GM18520 (cell line): Measurements from ENCODE around the gene POLR1E.

Experiments
- ATAC-seq: cut with Tn5 transposase; IDR thresholded peaks from one replicate; pipeline ENCODE4 v1.9.1; 2021; ENCODE audit not compliant: unreplicated experiment

POLR1E gene

DNA sequence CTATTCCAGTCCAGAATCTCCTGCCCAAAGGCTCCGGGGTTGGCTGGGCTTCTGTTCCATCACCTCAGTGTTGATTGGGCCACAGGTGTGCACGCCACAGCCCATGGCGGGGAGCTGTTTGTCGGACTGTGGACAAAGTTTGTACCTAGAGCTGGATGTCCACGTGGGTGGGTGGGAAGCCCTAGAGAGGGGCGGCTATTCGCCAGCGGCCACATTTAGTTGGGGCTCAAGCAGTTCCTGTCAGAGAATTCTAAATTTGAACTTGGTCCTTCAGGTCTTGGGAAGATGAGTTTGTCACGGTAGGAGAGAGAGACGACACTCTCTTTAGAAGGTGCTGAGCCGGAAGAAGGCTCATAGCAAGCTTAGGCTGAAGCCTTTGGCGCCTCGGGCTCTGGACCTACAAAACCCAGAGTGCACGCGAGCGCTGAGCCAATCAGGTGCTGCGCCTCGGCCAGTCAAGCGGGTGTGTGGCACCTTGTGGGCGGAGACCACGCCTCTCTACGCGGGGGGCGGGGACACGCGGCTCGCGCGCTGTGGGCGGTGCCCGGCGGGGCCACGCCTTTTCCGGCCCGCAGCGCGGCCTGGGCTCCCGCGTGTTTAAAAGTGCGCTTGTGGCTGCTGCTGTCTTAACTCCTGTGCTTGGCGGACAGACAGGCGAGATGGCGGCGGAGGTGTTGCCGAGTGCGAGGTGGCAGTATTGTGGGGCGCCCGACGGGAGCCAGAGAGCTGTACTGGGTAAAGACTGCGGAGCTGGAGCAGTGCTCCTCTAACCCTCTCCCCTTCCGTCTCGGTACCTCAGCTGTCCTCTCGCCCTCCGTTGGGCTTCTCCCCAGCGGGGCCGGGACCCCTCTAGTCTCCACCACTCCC, at the start of gene POLR1E:
Gene POLR1E (plus strand): TSS at position 560 of the 867 bp plus-strand sequence. CDS start 100 bp downstream, at position 660.
- ATAC-seq: peak; percentile 95

GRCh38 chr9:37436540-37436939, 49.2 kb upstream of the POLR1E start:
- ATAC-seq: no peak

DNA sequence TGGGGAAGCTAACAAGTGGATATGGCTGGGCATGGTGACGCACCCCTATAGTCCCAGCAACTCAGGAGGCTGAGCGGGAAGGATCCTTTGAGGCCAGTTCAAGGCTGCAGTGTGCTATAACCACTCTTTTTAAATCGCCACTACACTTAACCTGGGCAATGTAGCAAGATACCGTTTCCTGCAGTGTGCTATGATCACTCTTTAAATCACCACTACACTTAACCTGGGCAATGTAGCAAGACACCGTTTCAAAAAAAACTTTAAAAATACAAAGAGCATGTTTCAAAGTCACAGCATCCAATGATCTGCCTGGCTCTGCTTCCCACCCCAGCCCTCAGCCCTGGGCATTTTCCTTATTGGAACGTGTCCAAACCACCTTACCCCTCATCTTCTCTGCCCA, 48.7 kb upstream of the POLR1E start:
- no peak for ATAC-seq

DNA sequence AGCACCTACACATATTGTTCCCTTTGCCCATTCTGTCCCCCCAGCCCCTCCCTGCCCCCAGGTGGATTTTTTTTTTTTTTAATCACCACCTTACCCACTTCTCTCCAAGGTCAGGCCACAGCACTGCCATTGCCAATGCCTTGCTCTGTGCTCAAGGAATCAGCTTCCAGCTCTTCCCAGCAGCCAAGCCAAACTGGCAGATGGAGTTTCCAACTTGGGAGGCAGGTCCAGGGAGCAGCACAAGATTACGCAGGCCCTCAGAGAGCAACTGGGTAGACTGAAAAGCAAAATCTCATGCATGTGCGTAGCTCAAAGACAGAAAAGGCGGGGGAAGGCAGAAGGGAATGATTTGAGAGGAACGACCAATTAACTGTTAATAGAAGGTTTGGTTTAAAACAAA, 48.1 kb upstream of the POLR1E start:
- ATAC-seq: no peak

GRCh38 chr9:37438359-37438758, 47.4 kb upstream of the POLR1E start:
- no peak for ATAC-seq

DNA sequence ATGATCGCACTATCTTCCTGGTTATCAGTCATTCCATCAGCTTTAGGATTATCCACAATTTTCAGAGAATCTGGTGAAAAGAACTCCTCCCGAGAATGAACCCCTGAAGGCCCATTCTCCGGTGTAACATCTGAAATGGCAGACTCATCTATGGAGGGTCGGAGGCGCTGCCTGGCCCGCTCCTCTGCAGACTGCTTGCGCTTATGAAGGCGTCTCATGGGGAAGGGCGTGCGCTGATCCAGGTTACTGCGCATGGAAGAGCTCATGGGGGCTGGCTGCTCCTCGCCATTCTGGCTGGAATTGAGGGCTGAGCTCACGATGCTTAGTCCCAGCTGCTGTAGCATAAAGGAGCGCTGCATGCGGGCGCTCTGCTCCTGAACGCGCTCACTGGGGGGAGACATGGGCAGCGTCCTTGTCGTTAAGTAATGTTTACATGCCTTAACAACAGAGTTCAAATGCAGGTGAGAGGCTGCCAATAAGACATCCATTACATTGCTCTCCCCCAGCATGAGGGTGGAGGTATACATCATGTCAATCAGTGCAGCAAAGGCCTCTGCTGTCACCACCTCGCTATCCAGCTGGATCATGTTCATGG, 43.9 kb upstream of the POLR1E start:
- no peak for ATAC-seq

DNA sequence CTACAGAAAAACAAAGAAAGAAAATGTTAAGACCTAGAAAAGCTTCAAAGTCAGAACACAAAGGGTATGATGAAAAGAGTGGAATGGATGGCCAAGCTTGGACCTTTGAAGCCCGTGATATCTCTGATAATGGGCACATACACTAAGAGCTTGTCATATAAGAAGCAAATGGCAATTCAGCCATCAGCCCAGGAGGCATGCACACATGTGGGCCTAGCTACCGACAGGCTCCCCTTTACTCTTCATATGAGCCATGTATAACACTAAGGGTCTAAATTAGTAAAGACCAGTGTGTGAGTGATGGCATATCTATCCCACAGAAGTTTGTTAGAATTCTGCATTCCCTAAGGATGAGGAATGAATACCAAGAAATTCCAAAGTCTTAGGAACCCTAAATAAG, 43.2 kb upstream of the POLR1E start:
- no peak for ATAC-seq

- ATAC-seq: no peak
These were observed 42.2 kb upstream of the POLR1E start for GRCh38 chr9:37443566-37443965.

DNA sequence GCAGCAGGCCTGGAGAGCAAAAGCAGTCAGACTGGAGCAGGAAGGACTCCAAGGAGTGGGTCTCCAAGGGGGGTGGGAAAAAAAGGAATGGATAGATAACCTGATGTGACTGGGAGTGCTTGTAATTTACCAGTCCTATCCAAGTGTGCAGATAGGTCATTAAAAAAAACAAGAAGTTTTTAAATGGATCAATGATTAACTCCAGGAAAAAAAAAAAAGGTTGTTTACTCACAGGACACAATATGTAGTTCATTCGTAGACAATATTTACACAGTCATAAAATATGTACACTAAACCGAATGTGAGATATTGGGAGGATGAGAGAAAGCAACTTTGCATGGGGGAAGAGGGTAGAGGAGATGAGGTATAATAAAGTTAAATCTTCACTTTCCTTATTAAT, 40.9 kb upstream of the POLR1E start:
- no peak for ATAC-seq

GRCh38 chr9:37445832-37446231, 39.9 kb upstream of the POLR1E start:
- no peak for ATAC-seq

- no peak for ATAC-seq
These were observed 39.3 kb upstream of the POLR1E start for GRCh38 chr9:37446401-37446800.

GRCh38 chr9:37447111-37447510, 38.6 kb upstream of the POLR1E start:
- ATAC-seq: no peak

- no peak for ATAC-seq
These were observed 35.7 kb upstream of the POLR1E start for GRCh38 chr9:37449862-37450632.

- ATAC-seq: no peak
These were observed 34.1 kb upstream of the POLR1E start for GRCh38 chr9:37451628-37452027.

DNA sequence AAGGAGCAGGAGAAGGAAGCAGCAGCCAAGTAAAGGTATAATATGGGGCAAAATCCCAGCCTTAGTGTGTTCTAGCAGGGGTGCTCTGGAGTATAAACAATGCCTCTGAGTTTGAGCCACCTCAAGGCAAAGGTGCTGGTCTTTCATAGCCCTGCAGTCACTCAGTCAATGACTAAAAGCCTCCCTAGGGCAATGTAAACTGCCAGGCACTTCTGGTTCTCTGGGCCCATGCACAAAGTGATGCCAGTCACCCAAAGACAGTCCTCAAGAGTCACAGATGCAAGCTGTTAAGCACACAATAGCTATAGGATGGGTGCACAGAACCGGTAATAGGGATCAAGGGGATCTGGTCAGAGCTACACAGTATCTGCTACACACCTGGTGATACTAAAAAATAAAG, 33.1 kb upstream of the POLR1E start:
- ATAC-seq: no peak

DNA sequence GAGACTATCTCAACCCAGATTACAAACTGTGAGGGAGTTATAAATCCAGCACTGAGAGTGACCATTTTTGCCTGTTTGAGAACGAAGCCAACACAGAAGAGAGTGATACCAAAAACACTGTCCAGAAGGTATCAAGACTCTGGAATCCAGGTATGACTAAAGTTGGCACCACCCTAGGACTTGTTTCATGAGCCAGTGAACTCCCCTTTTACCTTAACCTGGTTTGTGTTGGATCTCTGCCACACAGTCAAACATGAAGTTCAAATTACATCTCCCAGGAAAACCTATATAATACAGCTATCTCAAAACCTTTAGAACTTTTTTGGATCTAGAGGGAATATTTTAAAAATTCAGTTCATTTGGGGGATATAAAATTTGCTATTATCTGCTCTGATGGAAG, 31.9 kb upstream of the POLR1E start:
- no peak for ATAC-seq

- no peak for ATAC-seq
These were observed 31.5 kb upstream of the POLR1E start for GRCh38 chr9:37454238-37454637.

- no peak for ATAC-seq
These were observed 29.7 kb upstream of the POLR1E start for GRCh38 chr9:37455884-37456647.

DNA sequence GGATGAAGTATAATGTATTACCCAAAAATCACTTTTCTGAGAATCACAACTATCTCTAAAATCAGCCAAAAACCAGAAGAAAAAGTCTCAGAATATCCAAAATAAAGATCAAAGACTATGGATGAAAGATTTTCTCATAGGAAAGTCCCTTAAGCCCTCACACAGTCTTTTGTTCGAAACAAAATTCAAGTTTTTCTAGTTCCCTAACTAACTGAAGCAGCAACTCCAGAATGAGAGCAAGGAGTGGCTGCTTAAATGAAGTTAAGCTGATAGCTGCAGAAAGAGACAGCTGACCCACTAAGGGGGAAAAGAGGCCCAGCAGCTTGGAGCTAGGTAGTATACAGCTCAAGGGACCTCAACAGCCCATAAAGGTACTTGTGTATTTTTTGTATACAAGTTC, 28.9 kb upstream of the POLR1E start:
- ATAC-seq: no peak

DNA sequence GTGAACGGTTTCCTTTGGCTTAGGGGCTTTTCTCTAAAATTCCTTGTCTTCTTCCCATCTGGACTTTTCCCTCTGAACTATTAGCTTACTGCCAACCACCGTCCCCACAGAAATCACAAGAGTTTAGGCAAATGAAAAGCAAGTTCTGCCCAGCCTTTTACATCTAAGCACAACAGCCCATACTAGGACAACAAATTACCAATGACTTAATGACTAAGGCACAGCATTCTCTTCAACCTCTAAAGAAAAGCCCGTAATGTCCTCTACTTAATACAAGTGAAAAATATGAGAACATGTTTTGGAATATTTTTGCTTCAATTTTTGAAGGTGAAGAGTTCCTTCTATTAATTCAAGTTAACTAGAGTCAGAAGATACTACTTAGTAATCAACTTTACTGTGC, 21.7 kb upstream of the POLR1E start:
- ATAC-seq: no peak
